ENCODE results near the gene HNRNPA1.
"Not testable (repeated sequence)": the region's sequence is repeated elsewhere in the genome, so short reads cannot be mapped to it uniquely, and the experiment has no call there.

DNA sequence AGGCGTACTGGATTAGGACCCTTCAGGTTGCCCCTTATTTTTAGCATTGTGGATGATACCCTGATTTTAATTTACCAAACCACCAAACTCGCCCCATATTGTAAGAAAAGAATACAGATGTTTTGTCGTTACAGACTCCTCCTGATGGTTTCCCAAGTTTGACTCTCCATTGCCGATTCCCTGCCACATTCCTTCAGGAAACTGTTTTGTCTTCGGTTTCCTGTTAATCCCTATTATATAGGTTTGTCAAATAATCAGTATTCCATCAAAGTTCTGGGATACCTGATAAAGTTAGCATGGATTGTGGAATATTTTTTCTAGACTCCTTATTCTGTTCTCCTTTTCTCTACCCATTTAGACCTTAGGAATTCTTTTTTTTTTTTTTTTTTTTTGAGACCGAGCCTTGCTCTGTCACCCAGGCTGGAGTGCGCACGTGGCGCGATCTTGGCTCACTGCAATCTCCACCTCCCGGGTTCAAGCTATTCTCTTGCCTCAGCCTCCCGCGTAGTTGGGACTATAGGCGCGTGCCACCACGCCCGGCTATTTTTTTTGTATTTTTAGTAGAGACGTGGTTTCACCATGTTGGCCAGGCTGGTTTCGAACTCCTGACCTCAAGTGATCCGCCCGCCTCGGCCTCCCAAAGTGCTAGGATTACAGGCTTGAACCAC, 45.0 kb downstream of the HNRNPA1 start:
- TF ChIP-seq, protein P1, sequence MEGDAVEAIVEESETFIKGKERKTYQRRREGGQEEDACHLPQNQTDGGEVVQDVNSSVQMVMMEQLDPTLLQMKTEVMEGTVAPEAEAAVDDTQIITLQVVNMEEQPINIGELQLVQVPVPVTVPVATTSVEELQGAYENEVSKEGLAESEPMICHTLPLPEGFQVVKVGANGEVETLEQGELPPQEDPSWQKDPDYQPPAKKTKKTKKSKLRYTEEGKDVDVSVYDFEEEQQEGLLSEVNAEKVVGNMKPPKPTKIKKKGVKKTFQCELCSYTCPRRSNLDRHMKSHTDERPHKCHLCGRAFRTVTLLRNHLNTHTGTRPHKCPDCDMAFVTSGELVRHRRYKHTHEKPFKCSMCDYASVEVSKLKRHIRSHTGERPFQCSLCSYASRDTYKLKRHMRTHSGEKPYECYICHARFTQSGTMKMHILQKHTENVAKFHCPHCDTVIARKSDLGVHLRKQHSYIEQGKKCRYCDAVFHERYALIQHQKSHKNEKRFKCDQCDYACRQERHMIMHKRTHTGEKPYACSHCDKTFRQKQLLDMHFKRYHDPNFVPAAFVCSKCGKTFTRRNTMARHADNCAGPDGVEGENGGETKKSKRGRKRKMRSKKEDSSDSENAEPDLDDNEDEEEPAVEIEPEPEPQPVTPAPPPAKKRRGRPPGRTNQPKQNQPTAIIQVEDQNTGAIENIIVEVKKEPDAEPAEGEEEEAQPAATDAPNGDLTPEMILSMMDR (IDR thresholded peaks at IDR 0.05) = not testable (repeated sequence)
- TF ChIP-seq POLR2A (IDR thresholded peaks at IDR 0.05) = not testable (repeated sequence)

Measured in thyroid gland (tissue), 4 donors.